ENCODE measurements around the gene ERVK3-1.
"Not testable (repeated sequence)": the region's sequence is repeated elsewhere in the genome, so short reads cannot be mapped to it uniquely, and the experiment has no call there.

The ERVK3-1 gene

DNA sequence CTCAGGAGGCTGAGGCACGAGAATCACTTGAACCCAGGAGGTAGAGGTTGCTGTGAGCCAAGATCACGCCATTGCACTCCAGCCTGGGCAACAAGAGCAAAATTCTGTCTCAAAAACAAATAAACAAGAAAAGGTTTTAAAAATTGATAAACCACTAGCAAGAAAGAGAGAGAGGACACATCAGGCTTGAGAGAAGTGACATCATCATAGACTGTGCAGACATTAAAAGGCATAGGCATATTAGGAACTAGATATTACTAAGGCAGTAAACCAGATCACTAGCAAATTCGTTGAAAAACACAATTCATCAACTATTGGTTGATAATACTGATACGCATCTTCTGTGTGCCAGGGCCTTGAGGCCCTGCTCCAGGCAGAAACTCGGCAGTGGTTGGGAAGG lies 40.4 kb downstream of the ERVK3-1 start:
- Histone ChIP-seq H3K27me3 (peaks cover 54% of the 10 kb centered on the region), H3K36me3 (no peaks in the 10 kb centered on the region), H3K27ac (no peak overlapping the region), H3K4me3 (ENCODE audit: low read depth in 1 of 2, low read length in 1 of 2) (no peak overlapping the region), H3K9me3 (no peaks in the 10 kb centered on the region), H3K4me1 (ENCODE audit: control insufficient read depth in 1 of 2, insufficient read depth in 1 of 2, low read depth in 1 of 2, low read length in 1 of 2) (peaks cover 10 to 16% of the 10 kb centered on the region in 2 experiments)
- TF ChIP-seq, protein P1, sequence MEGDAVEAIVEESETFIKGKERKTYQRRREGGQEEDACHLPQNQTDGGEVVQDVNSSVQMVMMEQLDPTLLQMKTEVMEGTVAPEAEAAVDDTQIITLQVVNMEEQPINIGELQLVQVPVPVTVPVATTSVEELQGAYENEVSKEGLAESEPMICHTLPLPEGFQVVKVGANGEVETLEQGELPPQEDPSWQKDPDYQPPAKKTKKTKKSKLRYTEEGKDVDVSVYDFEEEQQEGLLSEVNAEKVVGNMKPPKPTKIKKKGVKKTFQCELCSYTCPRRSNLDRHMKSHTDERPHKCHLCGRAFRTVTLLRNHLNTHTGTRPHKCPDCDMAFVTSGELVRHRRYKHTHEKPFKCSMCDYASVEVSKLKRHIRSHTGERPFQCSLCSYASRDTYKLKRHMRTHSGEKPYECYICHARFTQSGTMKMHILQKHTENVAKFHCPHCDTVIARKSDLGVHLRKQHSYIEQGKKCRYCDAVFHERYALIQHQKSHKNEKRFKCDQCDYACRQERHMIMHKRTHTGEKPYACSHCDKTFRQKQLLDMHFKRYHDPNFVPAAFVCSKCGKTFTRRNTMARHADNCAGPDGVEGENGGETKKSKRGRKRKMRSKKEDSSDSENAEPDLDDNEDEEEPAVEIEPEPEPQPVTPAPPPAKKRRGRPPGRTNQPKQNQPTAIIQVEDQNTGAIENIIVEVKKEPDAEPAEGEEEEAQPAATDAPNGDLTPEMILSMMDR (IDR thresholded peaks at IDR 0.05), result no peak

DNA sequence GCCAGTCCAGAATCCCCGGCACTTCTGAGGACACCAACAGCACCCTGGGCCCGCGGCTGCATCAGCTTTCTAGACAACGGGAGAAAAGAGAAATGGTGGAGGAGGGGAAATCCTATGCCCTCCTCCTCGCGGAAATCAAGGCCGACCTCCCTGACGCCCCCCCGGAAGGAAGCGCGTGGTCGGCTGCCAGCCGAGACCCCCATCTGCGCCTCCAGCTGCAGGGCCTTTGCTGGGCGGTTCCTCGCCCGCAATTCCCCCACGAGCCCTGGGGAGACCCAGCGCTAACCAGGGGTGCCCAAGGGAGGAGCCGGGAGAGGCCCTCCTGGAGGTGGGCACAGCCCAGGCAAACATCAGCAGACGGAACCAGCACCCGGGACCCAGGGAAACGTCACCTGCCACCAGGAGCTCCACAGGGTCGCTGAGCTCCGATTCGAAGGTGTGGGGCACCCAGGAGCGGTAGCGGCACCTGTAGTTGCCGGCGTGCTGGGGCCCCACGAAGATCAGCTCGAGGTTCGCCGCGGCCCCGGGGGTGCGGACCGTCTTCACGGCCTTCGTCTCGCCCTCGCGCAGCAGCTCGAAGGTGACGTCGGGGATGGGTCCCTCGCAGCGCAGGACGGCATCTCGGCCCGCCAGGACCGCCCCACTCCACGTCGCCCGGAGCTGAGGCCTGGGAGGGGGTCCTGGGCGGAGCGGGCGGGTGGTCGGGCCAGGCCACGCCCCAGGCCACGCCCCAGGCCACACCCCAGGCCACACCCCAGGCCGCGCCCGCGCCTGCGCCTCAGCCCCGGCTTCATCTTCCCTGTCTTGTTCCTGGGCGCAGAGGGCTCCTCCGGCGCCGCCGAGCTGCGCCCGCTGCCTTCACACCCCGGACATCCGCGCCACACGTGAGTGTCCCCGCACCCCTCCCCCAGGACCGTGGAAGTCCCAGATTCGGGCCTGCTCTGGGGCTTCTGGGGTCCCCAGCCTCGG lies 42.1 kb downstream of the ERVK3-1 start:
- Histone ChIP-seq H3K4me1 (ENCODE audit: control insufficient read depth in 1 of 2, insufficient read depth in 1 of 2, low read depth in 1 of 2, low read length in 1 of 2) (peaks cover 10 to 16% of the 10 kb centered on the region in 2 experiments), H3K9me3 (no peaks in the 10 kb centered on the region), H3K4me3 (ENCODE audit: low read depth in 1 of 2, low read length in 1 of 2) (peak overlapping the region; percentile 29 to 65), H3K36me3 (no peaks in the 10 kb centered on the region), H3K27me3 (peaks cover 65% of the 10 kb centered on the region), H3K27ac (no peak overlapping the region)
- TF ChIP-seq, protein P1 (IDR thresholded peaks at IDR 0.05), result no peak

DNA sequence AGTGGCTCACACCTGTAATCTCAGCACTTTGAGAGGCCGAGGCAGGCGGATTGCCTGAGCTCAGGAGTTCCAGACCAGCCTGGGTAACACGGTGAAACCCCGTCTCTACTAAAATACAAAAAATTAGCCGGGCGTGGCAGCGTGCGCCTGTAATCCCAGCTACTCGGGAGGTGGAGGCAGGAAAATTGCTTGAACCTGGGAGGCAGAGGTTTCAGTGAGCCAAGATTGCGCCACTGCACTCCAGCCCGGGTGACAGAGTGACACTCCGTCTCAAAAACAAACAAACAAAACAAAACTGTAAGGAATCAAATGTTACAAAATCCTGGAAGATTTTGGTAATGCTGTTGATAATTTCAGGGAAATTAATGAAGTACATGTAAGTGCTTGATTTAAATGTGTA lies 42.9 kb downstream of the ERVK3-1 start:
- Histone ChIP-seq H3K4me1 (ENCODE audit: control insufficient read depth in 1 of 2, insufficient read depth in 1 of 2, low read depth in 1 of 2, low read length in 1 of 2) (peaks cover 10 to 16% of the 10 kb centered on the region in 2 experiments), H3K4me3 (ENCODE audit: low read depth in 1 of 2, low read length in 1 of 2) (peak overlapping the region; percentile 29 to 65), H3K27me3 (peaks cover 65% of the 10 kb centered on the region)
- H3K36me3 ChIP-seq, H3K9me3 ChIP-seq, H3K27ac ChIP-seq: not testable (repeated sequence)

DNA sequence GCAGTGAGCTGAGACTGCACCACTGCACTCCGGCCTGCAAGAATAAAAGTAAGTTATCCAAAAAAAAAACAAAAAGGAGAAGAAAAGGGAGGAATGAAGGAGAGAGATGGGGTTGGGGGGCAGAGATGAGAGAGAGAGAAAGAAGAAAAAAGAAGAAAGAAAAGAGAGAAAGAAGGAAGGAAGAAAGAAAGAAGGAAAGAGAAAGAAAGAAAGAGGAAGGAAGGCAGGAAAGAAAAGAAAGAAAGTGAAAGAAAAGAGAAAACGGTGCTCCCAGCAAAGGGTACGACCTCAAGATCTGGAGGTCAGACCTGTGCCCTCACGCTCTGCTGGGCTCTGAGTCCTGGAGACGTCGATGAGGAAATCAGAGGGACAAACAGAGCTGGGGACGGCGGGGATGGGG lies 44.4 kb downstream of the ERVK3-1 start:
- Histone ChIP-seq H3K36me3 (no peaks in the 10 kb centered on the region), H3K4me3 (ENCODE audit: low read depth in 1 of 2, low read length in 1 of 2) (no peak overlapping the region), H3K9me3 (no peaks in the 10 kb centered on the region), H3K27me3 (peaks cover 68% of the 10 kb centered on the region), H3K4me1 (ENCODE audit: control insufficient read depth in 1 of 2, insufficient read depth in 1 of 2, low read depth in 1 of 2, low read length in 1 of 2) (peaks cover 10 to 16% of the 10 kb centered on the region in 2 experiments), H3K27ac (no peak overlapping the region)
- TF ChIP-seq, protein P1 (IDR thresholded peaks at IDR 0.05), result no peak

DNA sequence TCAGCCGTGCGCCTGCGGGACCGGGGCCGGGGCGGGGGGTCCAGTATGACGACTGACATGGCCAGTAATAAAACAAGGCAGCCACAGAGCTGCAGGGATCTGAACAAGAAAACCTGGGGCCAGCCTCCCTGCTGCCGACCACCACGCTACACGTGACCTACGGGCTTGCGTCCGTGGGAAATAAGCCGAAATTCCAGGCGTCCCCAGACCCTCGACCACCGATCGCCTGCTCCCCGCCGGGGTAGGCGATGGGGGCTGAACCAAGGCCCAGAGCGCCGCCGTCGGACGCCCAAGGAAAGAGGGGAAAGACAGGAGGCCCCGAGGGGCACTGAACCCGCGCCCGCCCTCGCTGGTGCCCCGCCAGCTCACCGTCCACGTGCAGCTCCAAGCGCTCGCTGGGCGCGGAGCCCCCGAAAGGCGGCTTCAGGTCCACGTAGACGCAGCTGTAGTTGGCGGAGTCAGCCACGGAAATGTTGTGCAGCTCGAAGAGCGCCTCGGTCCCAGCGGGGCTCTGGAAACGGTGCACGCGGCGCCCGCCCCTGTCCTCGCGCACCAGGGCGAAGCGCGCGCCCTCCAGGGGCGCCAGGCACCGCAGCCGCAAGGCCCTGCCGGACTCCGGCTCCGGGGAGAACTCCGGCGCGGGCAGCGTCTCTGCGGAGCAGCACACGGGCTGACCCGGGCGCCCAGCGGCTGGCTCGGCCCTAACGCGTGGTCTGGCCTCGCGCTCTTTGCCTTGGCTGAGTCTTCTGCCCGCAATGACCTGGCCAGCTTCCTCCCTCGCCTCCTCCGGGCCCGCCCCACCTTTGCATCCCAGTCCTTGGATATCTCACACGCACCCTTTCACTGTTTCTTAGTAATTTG lies 45.1 kb downstream of the ERVK3-1 start:
- no peak overlapping the region for H3K27ac ChIP-seq
- TF ChIP-seq, protein P1 (IDR thresholded peaks at IDR 0.05), result no peak
- H3K27me3 ChIP-seq, result peaks cover 73% of the 10 kb centered on the region
- no peaks in the 10 kb centered on the region for H3K9me3 ChIP-seq
- peaks cover 10 to 16% of the 10 kb centered on the region in 2 experiments for H3K4me1 ChIP-seq (ENCODE audit: control insufficient read depth in 1 of 2, insufficient read depth in 1 of 2, low read depth in 1 of 2, low read length in 1 of 2)
- no peak overlapping the region for H3K4me3 ChIP-seq (ENCODE audit: low read depth in 1 of 2, low read length in 1 of 2)
- H3K36me3 ChIP-seq, result no peaks in the 10 kb centered on the region

Data from neutrophil (primary cell).